ENCODE data around the gene TM4SF4.

TM4SF4 gene

DNA sequence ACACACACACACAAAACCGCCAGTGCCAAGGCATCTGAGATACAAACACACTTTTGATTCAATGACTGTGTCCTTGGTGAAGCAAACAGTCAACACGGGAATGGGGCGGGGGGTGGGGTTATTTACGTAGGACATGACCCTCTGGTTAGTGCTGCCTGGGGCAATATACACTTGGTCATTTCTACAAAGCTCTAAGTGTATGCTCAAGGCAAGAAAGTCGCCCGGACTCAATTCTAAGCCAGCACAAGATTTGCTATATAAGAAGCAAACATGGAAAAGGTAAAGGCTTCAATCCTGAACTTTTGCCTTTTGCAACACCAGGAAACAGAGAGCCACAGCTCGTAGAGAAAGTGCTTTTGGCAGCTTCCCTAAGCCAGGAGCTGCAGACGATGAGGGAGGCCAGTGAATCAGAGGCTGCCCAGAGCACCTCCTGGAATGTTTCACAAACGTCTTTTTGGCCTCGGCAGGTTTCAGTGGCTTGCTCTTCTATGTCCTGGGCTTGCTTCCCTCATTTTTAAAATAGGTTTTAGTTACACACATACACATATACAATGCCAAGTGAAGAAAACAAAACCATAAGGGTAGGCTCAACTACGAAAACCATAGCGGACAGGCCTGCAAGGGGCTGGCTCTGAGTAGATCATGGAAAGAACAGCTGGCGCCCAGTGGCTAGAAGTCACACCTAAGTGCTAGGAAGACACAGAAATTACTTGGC, 73.6 kb downstream of the TM4SF4 start:
- TF ChIP-seq EZH2phosphoT487 (IDR thresholded peaks at IDR 0.05; ENCODE audit: low read length) (no peak), EZH2 (optimal IDR thresholded peaks at IDR 0.05; ENCODE audit: low read depth, low read length) (no peak)
- TF ChIP-seq, protein P1, sequence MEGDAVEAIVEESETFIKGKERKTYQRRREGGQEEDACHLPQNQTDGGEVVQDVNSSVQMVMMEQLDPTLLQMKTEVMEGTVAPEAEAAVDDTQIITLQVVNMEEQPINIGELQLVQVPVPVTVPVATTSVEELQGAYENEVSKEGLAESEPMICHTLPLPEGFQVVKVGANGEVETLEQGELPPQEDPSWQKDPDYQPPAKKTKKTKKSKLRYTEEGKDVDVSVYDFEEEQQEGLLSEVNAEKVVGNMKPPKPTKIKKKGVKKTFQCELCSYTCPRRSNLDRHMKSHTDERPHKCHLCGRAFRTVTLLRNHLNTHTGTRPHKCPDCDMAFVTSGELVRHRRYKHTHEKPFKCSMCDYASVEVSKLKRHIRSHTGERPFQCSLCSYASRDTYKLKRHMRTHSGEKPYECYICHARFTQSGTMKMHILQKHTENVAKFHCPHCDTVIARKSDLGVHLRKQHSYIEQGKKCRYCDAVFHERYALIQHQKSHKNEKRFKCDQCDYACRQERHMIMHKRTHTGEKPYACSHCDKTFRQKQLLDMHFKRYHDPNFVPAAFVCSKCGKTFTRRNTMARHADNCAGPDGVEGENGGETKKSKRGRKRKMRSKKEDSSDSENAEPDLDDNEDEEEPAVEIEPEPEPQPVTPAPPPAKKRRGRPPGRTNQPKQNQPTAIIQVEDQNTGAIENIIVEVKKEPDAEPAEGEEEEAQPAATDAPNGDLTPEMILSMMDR (IDR thresholded peaks at IDR 0.05; ENCODE audit: low read length) = no peak
- no peak overlapping the region for H3K4me2 ChIP-seq (ENCODE audit: low read depth, low read length)
- H3K36me3 ChIP-seq (replicated peaks; ENCODE audit: insufficient read depth, low read length) = no peaks in the 10 kb centered on the region
- DNase-seq = no peak
- H3K9me2 ChIP-seq (replicated peaks; ENCODE audit: insufficient read depth, low read length) = no peaks in the 10 kb centered on the region
- no peaks in the 10 kb centered on the region for H3K79me2 ChIP-seq (ENCODE audit: low read length)
- no peak overlapping the region for H3K27ac ChIP-seq (ENCODE audit: low read length)
- H3K4me1 ChIP-seq (ENCODE audit: low read length) = no peaks in the 10 kb centered on the region
- no peak overlapping the region for H3K9ac ChIP-seq (ENCODE audit: low read length)
- H3F3A ChIP-seq (ENCODE audit: insufficient read depth, low read length) = no peaks in the 10 kb centered on the region
- H3K4me3 ChIP-seq (ENCODE audit: low read length) = no peak overlapping the region
- no peaks in the 10 kb centered on the region for H3K9me3 ChIP-seq (replicated peaks; ENCODE audit: insufficient read depth, low read length)
- no peaks in the 10 kb centered on the region for H3K27me3 ChIP-seq (replicated peaks; ENCODE audit: insufficient read depth, low read length)
- no peak overlapping the region for H2AFZ ChIP-seq (ENCODE audit: low read length)
- H4K20me1 ChIP-seq (ENCODE audit: insufficient read depth, low read length) = no peaks in the 10 kb centered on the region

DNA sequence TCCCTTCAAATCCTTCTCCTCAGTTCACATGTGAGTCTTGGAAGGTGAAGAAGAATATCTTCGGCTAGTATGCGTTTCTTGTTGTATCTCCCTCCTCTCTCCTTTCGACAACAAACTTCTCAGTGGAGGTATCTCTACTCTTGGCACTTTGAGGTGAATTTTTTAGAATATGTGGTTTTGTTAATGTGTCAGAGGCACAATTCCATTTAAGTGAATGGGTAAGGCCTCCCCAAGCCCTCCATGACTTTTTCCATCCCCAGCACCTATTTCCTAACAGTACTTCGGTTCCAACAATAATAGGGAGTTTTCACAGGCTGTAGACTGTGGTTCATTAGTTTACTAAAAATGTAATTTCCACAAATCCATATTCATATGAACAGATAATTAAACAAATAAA, 74.2 kb downstream of the TM4SF4 start:
- H3K79me2 ChIP-seq (ENCODE audit: low read length) = no peaks in the 10 kb centered on the region
- no peaks in the 10 kb centered on the region for H3K27me3 ChIP-seq (replicated peaks; ENCODE audit: insufficient read depth, low read length)
- H3K27ac ChIP-seq (ENCODE audit: low read length) = no peak overlapping the region
- H4K20me1 ChIP-seq (ENCODE audit: insufficient read depth, low read length) = no peaks in the 10 kb centered on the region
- H3K4me2 ChIP-seq (ENCODE audit: low read depth, low read length) = no peak overlapping the region
- no peaks in the 10 kb centered on the region for H3K9me2 ChIP-seq (replicated peaks; ENCODE audit: insufficient read depth, low read length)
- H3K36me3 ChIP-seq (replicated peaks; ENCODE audit: insufficient read depth, low read length) = no peaks in the 10 kb centered on the region
- H3K4me1 ChIP-seq (ENCODE audit: low read length) = no peaks in the 10 kb centered on the region
- no peaks in the 10 kb centered on the region for H3K9me3 ChIP-seq (replicated peaks; ENCODE audit: insufficient read depth, low read length)
- TF ChIP-seq EZH2 (optimal IDR thresholded peaks at IDR 0.05; ENCODE audit: low read depth, low read length) (no peak), EZH2phosphoT487 (IDR thresholded peaks at IDR 0.05; ENCODE audit: low read length) (no peak)
- TF ChIP-seq, protein P1 (IDR thresholded peaks at IDR 0.05; ENCODE audit: low read length) = no peak
- DNase-seq = no peak
- H2AFZ ChIP-seq (ENCODE audit: low read length) = no peak overlapping the region
- no peak overlapping the region for H3K4me3 ChIP-seq (ENCODE audit: low read length)
- no peaks in the 10 kb centered on the region for H3F3A ChIP-seq (ENCODE audit: insufficient read depth, low read length)
- no peak overlapping the region for H3K9ac ChIP-seq (ENCODE audit: low read length)

DNA sequence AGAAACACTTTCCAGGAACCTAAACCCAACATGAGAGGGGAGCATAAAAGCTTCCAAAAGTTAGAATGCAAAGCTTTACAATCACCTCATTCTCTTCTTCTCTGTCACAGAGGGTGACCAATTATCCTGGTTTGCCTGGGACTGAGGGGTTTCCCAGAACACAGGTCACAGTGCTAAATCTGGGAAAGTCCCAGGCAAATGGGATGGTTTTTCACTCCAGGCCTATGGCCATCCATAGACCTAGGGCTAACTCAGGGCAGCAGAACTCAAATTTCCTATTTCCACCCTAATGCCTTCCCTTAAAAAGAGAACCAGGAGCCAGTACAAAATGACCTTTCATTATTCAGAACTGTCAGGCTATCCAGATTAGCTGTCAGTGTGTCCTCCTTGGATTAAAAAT, 77.0 kb downstream of the TM4SF4 start:
- Histone ChIP-seq H3K9ac (ENCODE audit: low read length) (no peak overlapping the region), H3K9me2 (replicated peaks; ENCODE audit: insufficient read depth, low read length) (no peaks in the 10 kb centered on the region), H3K4me1 (ENCODE audit: low read length) (no peaks in the 10 kb centered on the region), H3K4me2 (ENCODE audit: low read depth, low read length) (no peak overlapping the region), H3K36me3 (replicated peaks; ENCODE audit: insufficient read depth, low read length) (no peaks in the 10 kb centered on the region), H3K9me3 (replicated peaks; ENCODE audit: insufficient read depth, low read length) (no peaks in the 10 kb centered on the region), H3K27me3 (replicated peaks; ENCODE audit: insufficient read depth, low read length) (no peaks in the 10 kb centered on the region), H3K27ac (ENCODE audit: low read length) (no peak overlapping the region), H3K79me2 (ENCODE audit: low read length) (no peaks in the 10 kb centered on the region), H4K20me1 (ENCODE audit: insufficient read depth, low read length) (no peaks in the 10 kb centered on the region), H3F3A (ENCODE audit: insufficient read depth, low read length) (no peaks in the 10 kb centered on the region), H3K4me3 (ENCODE audit: low read length) (no peak overlapping the region), H2AFZ (ENCODE audit: low read length) (no peak overlapping the region)
- no peak for DNase-seq
- TF ChIP-seq EZH2 (optimal IDR thresholded peaks at IDR 0.05; ENCODE audit: low read depth, low read length) = no peak
- no peak for TF ChIP-seq EZH2phosphoT487 (IDR thresholded peaks at IDR 0.05; ENCODE audit: low read length)
- TF ChIP-seq, protein P1 (IDR thresholded peaks at IDR 0.05; ENCODE audit: low read length) = no peak
